Panc1 (cell line): ENCODE results near the gene SLC25A22. TPM values are rescaled to one million over a fixed set of nuclear protein-coding genes. Genes with fewer than 3 reads are reported as not detected.
A peak's percentile ranks its signal among the peaks of the same experiment; 100 is the strongest.

Experiments
- ATAC-seq: fragments of 200-7000 bp; cut with Tn5 transposase; 2 replicates; pipeline ENCODE4 v1.9.1; 2020; ENCODE audit warnings: mild to moderate bottlenecking, moderate library complexity
- BruUV-seq: library from RNA; stranded (reverse); fragments of 400-500 nt; replicated peaks from 2 replicates; lab custom pipeline; 2021; lab: Mats Ljungman, UMichigan
- CTCF ChIA-PET: fragments of 300-600 bp; sonication (Branson Sonifier 250); formaldehyde crosslinking; loops from one replicate; lab custom pipeline; 2022; ENCODE audit warnings: antibody characterized with exemption; lab: Charles Lee
- POLR2A ChIA-PET: fragments of 300-600 bp; sonication (Branson Sonifier 250); formaldehyde crosslinking; loops from one replicate; lab custom pipeline; 2022; ENCODE audit warnings: antibody characterized with exemption; lab: Charles Lee
- DNase-seq: peaks from one replicate; pipeline ENCODE4 v3.0.0-alpha.2; 2010; ENCODE audit warnings: low read depth, low spot score
- H3K27ac ChIP-seq: 2 replicates; pipeline ENCODE4 v1.5.1; 2011; ENCODE audit warnings: mild to moderate bottlenecking, low read length, inconsistent platforms
- H3K27me3 ChIP-seq: fragments of 200-500 bp; sonication (Bioruptor generic); 2 replicates; pipeline ENCODE4 v1.6.0; 2014; ENCODE audit warnings: low read length, inconsistent platforms; ENCODE audit not compliant: control insufficient read depth, insufficient read depth
- H3K36me3 ChIP-seq: fragments of 200-500 bp; sonication (Bioruptor generic); 2 replicates; pipeline ENCODE4 v1.5.1; 2014; ENCODE audit warnings: inconsistent platforms, mild to moderate bottlenecking, low read length, moderate library complexity; ENCODE audit not compliant: control insufficient read depth, insufficient read depth
- H3K4me1 ChIP-seq: 2 replicates; pipeline ENCODE4 v1.5.1; 2011; ENCODE audit warnings: inconsistent platforms, mild to moderate bottlenecking, low read length, moderate library complexity; ENCODE audit not compliant: control insufficient read depth, insufficient read depth
- H3K4me3 ChIP-seq, 2 experiments: 2 replicates each; pipeline ENCODE4 v1.5.1; 2011 to 2012; ENCODE audit warnings: low read depth in 2 of 2, low read length in 2 of 2, mild to moderate bottlenecking in 2 of 2, inconsistent platforms in 1 of 2, moderate library complexity in 1 of 2
- H3K9me3 ChIP-seq: fragments of 200-500 bp; sonication (Bioruptor generic); 2 replicates; pipeline ENCODE4 v1.5.1; 2014; ENCODE audit warnings: low read depth, mild to moderate bottlenecking, inconsistent platforms, low read length, moderate library complexity; ENCODE audit not compliant: control insufficient read depth, insufficient read depth
- POLR2AphosphoS5 ChIP-seq: IDR thresholded peaks from 2 replicates; pipeline ENCODE4 v1.6.1; 2012; ENCODE audit warnings: mild to moderate bottlenecking, low read depth, low read length, moderate library complexity
- REST ChIP-seq, 2 experiments: IDR thresholded peaks; 2 replicates each; pipeline ENCODE4 v1.6.1; 2011 to 2012; ENCODE audit warnings: low read depth in 2 of 2, control low read depth in 1 of 2, low read length in 1 of 2, mild to moderate bottlenecking in 1 of 2, moderate library complexity in 1 of 2; ENCODE audit not compliant: insufficient read depth in 1 of 2
- SIN3A ChIP-seq: IDR thresholded peaks from 2 replicates; pipeline ENCODE4 v1.6.1; 2012; ENCODE audit warnings: low read depth, mild to moderate bottlenecking, low read length, moderate library complexity, borderline replicate concordance; ENCODE audit not compliant: insufficient read depth
- TCF7L2 ChIP-seq: IDR thresholded peaks from 2 replicates; pipeline ENCODE4 v1.6.1; 2011; ENCODE audit warnings: mild to moderate bottlenecking, low read depth, low read length, inconsistent platforms
- in situ Hi-C: cut with HindIII; loops from 2 replicates; pipeline ENCODE4 v1.10.0; 2016; ENCODE audit warnings: low sequenced_read_pairs, low pct_unique_long_range_greater_than_20kb
- intact Hi-C: fragments of 100-400 bp; cut with micrococcal nuclease; formaldehyde crosslinking; loops from one replicate; pipeline ENCODE4 v1.10.0; 2022; ENCODE audit not compliant: unreplicated experiment
- total RNA-seq: library from RNA; stranded (reverse); gene quantifications from one replicate; pipeline ENCODE4 v1.2.1, GENCODE V29; 2021; ENCODE audit not compliant: unreplicated experiment
- TF ChIP-seq, protein P1 (sequence below): fragments of 450-650 bp; IDR thresholded peaks from 2 replicates; pipeline ENCODE4 v1.5.1; 2017; ENCODE audit warnings: mild to moderate bottlenecking

Gene SLC25A22
- total RNA-seq, 1 experiment from 2014 or later = 119 TPM

- in situ Hi-C loops = no loop called here
These were observed 43.9 kb upstream of the SLC25A22 start for GRCh38 chr11:841981-842369.

GRCh38 chr11:839875-840617, 42.0 kb upstream of the SLC25A22 start:
- ChIA-PET POLR2A (interaction anchor here (0.5 kb wide), 1 partner anchor 511 kb away, joined by 5 read pairs; no protein-coding TSS in a partner anchor), CTCF (interaction anchor here (0.6 to 1.1 kb wide), 2 partner anchors 58 to 211 kb away, joined by 3 read pairs; no protein-coding TSS in a partner anchor)
- H3K4me1 ChIP-seq = peaks cover 70% of the 10 kb centered on the region
- intact Hi-C loops = no loop called here
- in situ Hi-C loops = no loop called here
- H3K27me3 ChIP-seq = no peaks in the 10 kb centered on the region
- DNase-seq = no peak
- BruUV-seq = no TSS peak
- peak overlapping the region; percentile 85 to 96 for H3K4me3 ChIP-seq
- H3K9me3 ChIP-seq = no peaks in the 10 kb centered on the region
- TF ChIP-seq REST (IDR thresholded peaks at IDR 0.05; ENCODE audit: insufficient read depth in 1 of 2, low read depth in 2 of 2, low read length in 1 of 2) = no peak
- peak; percentile 48 for TF ChIP-seq POLR2AphosphoS5
- TF ChIP-seq, protein P1, sequence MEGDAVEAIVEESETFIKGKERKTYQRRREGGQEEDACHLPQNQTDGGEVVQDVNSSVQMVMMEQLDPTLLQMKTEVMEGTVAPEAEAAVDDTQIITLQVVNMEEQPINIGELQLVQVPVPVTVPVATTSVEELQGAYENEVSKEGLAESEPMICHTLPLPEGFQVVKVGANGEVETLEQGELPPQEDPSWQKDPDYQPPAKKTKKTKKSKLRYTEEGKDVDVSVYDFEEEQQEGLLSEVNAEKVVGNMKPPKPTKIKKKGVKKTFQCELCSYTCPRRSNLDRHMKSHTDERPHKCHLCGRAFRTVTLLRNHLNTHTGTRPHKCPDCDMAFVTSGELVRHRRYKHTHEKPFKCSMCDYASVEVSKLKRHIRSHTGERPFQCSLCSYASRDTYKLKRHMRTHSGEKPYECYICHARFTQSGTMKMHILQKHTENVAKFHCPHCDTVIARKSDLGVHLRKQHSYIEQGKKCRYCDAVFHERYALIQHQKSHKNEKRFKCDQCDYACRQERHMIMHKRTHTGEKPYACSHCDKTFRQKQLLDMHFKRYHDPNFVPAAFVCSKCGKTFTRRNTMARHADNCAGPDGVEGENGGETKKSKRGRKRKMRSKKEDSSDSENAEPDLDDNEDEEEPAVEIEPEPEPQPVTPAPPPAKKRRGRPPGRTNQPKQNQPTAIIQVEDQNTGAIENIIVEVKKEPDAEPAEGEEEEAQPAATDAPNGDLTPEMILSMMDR = peak; percentile 91
- no peak for TF ChIP-seq TCF7L2
- no peak for TF ChIP-seq SIN3A
- H3K36me3 ChIP-seq = peaks cover 5% of the 10 kb centered on the region; the same call in 1 of the 2 replicates
- no peak for ATAC-seq
- H3K27ac ChIP-seq = peak overlapping the region; percentile 92

More at GRCh38 chr11:841981-842369, 43.9 kb upstream of the SLC25A22 start:
- intact Hi-C loops = no loop called here
- Histone ChIP-seq H3K27ac (peak overlapping the region; percentile 92), H3K9me3 (no peaks in the 10 kb centered on the region), H3K4me3 (peak overlapping the region; percentile 85 to 96), H3K36me3 (no peaks in the 10 kb centered on the region; the same call in 1 of the 2 replicates), H3K4me1 (peaks cover 73% of the 10 kb centered on the region), H3K27me3 (no peaks in the 10 kb centered on the region)
- ChIA-PET CTCF (no interaction called here), POLR2A (interaction anchor here (1.2 kb wide), 1 partner anchor 32 kb away, joined by 6 read pairs; the partner anchor contains the start of gene RPLP2)
- BruUV-seq = TSS peak; percentile 93
- TF ChIP-seq REST (IDR thresholded peaks at IDR 0.05; ENCODE audit: insufficient read depth in 1 of 2, low read depth in 2 of 2, low read length in 1 of 2) = no peak
- TF ChIP-seq, protein P1 = no peak
- TF ChIP-seq SIN3A = no peak
- no peak for TF ChIP-seq POLR2AphosphoS5
- TF ChIP-seq TCF7L2 = no peak
- ATAC-seq (no peak), DNase-seq (no peak)
